GM18861 (cell line): ENCODE measurements around the gene EVC.

ENCODE experiments used
- ATAC-seq: cut with Tn5 transposase; IDR thresholded peaks from one replicate; pipeline ENCODE4 v1.9.1; 2021; ENCODE audit not compliant: unreplicated experiment

Gene EVC

GRCh38 chr4:5754529-5754881 is 43.5 kb downstream of the EVC start:
- no peak for ATAC-seq

GRCh38 chr4:5755161-5755560 is 44.2 kb downstream of the EVC start:
- ATAC-seq = no peak

- no peak for ATAC-seq
These were observed 44.7 kb downstream of the EVC start for GRCh38 chr4:5755679-5756078.

GRCh38 chr4:5756271-5756670 is 45.3 kb downstream of the EVC start:
- ATAC-seq = no peak

GRCh38 chr4:5757091-5757490 is 46.1 kb downstream of the EVC start:
- no peak for ATAC-seq

- no peak for ATAC-seq
These were observed 46.5 kb downstream of the EVC start for GRCh38 chr4:5757536-5757935.

GRCh38 chr4:5757954-5758353 is 47.0 kb downstream of the EVC start:
- ATAC-seq = no peak

- peak; percentile 59 for ATAC-seq
These were observed 47.7 kb downstream of the EVC start for GRCh38 chr4:5758741-5759140.

GRCh38 chr4:5759236-5760075 is 48.5 kb downstream of the EVC start:
- ATAC-seq = no peak

- no peak for ATAC-seq
These were observed 49.2 kb downstream of the EVC start for GRCh38 chr4:5760246-5760645.

GRCh38 chr4:5760936-5761480 is 50.0 kb downstream of the EVC start:
- no peak for ATAC-seq

GRCh38 chr4:5770051-5770450 is 59.0 kb downstream of the EVC start:
- ATAC-seq = no peak

GRCh38 chr4:5772528-5773270 is 61.7 kb downstream of the EVC start:
- ATAC-seq = no peak

GRCh38 chr4:5773271-5773555 is 62.2 kb downstream of the EVC start:
- no peak for ATAC-seq

- no peak for ATAC-seq
These were observed 63.5 kb downstream of the EVC start for GRCh38 chr4:5774416-5775036.

GRCh38 chr4:5776510-5776909 is 65.5 kb downstream of the EVC start:
- ATAC-seq = no peak

- ATAC-seq = no peak
These were observed 70.0 kb downstream of the EVC start for GRCh38 chr4:5780831-5781480.

- no peak for ATAC-seq
These were observed 70.7 kb downstream of the EVC start for GRCh38 chr4:5781691-5782090.

GRCh38 chr4:5782829-5783476 is 72.0 kb downstream of the EVC start:
- no peak for ATAC-seq

- ATAC-seq = no peak
These were observed 72.5 kb downstream of the EVC start for GRCh38 chr4:5783486-5783885.

- no peak for ATAC-seq
These were observed 73.0 kb downstream of the EVC start for GRCh38 chr4:5784021-5784420.
